NCI-H1048 (cell line): ENCODE measurements around the gene ST6GALNAC5.

ENCODE experiments used
- DNase-seq: peaks from one replicate; lab custom pipeline; 2025; lab: John Stamatoyannopoulos, UW

ST6GALNAC5 gene

GRCh38 chr1:77047978-77048614 is 180.8 kb downstream of the ST6GALNAC5 start:
- DNase-seq: no peak

- DNase-seq: no peak
These were observed 181.3 kb downstream of the ST6GALNAC5 start for GRCh38 chr1:77048615-77049005.

GRCh38 chr1:77051425-77051824 is 184.1 kb downstream of the ST6GALNAC5 start:
- no peak for DNase-seq

GRCh38 chr1:77056525-77056924 is 189.2 kb downstream of the ST6GALNAC5 start:
- DNase-seq: no peak

DNA sequence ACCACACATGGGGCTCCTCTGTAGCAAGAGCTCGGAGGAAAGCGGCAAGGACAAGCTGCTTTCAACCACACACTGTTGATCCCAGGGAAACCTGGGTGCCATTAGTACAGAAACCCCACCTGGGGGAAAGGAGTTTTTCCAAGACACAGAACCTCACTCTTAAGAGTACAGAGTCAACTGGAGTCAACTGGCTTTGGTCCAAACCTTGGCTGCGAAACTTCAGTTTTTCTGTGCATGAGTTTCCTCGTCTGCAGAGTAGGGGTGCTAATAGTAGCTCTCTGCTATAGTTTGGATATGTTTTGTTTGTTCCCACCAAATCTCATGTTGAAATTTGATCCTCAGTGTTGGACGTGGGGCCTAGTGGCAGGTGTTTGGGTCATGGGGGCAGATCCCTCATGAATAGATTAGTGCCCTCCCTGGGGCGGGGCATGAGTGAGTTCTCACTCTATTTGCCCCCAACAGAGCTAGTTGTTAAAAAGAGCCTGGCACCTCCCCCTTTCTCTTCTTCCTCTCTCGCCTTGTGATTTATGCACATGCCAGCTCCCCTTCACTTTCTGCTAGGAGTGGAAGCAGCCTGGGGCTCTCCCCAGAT is 190.8 kb downstream of the ST6GALNAC5 start:
- no peak for DNase-seq

DNA sequence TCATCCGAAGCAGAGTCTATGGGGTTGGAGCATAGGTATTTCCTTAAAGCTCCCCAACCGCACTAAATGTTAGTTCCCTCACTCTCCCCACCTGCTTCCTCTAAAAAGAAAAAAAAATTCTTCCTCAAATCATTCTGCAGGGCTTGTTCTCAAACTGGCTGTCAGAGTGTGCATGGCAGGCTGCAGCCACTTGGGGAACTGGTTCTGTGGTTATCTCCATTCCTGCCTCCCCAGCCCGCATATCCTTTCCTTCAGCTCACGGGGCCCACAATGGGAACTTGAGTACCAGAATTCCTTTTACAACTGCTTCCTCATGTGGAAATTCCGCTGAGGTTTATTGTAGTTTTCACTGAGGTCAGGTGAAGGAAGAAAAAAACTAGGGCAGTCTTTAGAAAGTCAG is 192.7 kb downstream of the ST6GALNAC5 start:
- DNase-seq: no peak

- no peak for DNase-seq
These were observed 193.9 kb downstream of the ST6GALNAC5 start for GRCh38 chr1:77061162-77061561.

- no peak for DNase-seq
These were observed 195.8 kb downstream of the ST6GALNAC5 start for GRCh38 chr1:77063118-77063517.

DNA sequence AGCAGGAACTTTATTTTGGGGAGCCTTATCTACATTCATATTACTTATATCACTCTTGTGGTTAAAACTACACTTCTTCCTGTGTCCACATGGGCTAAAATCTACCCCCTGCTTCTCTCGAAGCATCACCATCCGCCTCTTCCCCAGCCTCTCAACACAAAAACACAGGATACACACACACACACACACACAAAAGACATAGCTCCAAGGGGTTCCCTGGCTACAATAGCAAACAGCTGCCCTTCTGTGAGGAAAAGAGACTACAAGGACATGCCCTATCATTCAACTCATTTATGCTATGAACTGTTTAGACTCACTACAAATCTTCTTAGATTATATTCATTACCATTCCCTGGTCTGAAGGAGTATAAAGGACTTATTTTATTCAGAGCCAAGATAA is 197.0 kb downstream of the ST6GALNAC5 start:
- DNase-seq: no peak

GRCh38 chr1:77065693-77066342 is 198.5 kb downstream of the ST6GALNAC5 start:
- DNase-seq: no peak

DNA sequence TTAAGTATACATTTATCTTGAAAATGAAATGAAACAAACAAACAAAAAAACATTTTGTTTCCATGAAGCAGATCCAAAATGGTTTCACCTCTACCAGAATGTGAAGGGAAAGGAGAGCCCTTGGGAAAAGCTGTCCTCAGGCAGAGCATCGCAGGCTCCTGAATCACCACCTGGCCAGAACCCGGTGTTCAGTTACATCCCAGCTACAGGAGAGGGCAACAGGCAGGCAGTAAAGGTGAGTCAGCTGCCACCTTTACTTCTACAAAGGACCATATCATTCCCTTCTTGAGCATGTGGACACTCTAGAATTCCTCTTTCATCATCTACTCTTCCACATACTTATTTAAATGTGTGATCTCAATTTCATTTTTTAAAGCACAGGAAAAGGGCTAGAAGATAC is 200.7 kb downstream of the ST6GALNAC5 start:
- no peak for DNase-seq

GRCh38 chr1:77076759-77077158 is 209.5 kb downstream of the ST6GALNAC5 start:
- DNase-seq: no peak

DNA sequence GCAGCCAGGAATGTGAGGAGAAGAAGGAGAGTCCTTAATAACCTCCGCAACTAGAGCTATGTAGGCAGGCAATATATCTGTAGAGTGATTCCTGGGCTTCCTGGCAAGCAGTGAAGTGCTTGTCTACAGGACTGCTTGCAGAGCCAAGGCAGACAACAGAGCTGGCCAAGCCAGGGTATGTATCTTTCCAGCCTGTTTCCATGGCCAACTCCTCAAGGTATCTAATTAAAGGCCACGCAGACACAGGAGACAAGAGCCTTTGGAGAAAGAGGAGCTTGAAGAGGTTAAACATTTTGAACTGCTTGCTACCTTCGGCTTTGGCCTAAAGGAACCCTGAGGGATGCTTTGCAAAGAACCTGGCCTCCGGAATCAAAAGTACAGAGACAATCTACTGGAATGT is 214.6 kb downstream of the ST6GALNAC5 start:
- no peak for DNase-seq

DNA sequence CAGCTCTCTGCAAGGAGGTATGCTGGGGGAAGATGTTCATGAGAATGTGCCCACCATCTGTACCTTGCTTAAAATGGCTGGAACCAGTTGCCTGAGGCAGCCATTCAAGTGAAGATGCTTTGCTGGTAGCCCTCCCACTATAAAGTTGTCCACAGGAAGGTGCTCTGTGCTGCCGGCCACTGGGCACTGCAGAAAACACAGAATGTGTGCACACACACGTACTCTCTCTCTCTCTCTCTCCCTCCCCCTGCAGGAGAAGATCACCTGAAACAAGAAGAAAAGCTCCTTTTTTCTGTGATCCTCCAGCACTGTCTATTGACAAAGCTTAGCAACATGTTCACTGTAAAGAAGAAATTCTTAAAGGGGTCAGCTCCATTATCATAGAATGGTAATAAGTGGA is 217.2 kb downstream of the ST6GALNAC5 start:
- DNase-seq: no peak

GRCh38 chr1:77085109-77085508 is 217.8 kb downstream of the ST6GALNAC5 start:
- DNase-seq: no peak

DNA sequence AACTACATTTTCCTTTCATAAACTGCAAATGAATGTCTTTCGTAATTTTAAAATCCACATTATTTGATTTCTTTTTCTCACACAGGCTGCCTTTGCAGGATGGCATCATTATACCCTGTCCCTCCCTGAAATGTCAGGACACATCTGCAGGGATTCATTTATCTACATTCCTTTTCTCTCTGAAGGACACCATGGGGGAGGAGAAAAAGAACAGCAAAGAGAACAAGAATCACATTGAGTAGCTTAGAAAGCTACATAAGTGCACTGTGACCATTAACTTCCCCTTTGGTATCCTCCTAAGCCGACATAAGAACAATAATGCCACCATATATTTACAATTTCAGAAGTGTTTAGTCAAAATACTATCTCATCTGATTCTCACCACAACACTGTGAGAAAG is 222.5 kb downstream of the ST6GALNAC5 start:
- no peak for DNase-seq

GRCh38 chr1:77095236-77095635 is 228.0 kb downstream of the ST6GALNAC5 start:
- DNase-seq: no peak

DNA sequence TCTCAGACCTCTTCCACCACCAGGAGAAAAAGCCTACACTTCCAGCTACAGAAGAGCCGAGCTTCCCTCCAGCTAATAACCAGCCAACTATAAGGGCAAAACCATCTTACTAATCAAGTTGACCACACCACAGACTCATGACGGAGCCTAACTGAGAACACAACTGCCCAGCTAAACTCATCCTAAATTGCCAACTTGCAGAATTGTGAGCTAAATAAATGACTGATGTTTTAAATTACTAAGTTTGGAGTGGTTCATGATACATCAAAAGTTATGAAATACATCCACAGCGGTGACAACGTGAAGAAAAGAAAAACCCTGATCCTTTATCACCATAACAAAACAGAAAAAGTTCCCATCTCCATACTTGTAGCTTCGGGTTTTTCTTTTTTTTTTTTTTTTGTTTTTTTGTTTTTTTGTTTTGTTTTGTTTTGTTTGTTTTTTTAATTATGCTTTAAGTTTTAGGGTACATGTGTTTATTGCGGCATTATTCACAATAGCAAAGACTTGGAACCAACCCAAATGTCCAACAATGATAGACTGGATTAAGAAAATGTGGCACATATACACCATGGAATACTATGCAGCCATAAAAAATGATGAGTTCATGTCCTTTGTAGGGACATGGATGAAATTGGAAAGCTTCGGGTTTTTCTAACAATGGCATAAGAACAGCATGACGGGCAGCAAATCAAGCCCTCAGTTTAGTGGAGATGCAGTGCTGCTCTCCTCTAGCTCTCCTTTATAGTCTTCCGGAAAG is 229.4 kb downstream of the ST6GALNAC5 start:
- DNase-seq: no peak

- no peak for DNase-seq
These were observed 233.6 kb downstream of the ST6GALNAC5 start for GRCh38 chr1:77100875-77101274.

DNA sequence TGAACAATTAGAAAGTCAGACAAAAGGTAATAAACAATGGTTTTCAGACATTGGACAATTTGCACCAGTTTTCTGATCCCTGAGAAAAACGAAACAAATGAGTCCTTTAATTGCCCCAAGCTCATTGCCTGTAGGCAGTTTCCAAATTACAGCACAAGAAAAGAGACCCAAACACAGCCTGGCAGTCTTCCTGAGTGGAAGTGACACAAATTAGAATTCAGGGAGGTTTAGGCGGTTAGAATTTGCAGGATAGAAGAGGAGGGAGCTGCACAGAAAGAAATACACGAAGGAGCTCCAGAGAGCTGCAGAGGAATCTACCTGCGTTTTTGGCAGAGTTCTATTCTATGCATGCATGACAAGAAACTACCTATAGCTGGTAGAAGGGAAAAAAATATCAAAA is 236.2 kb downstream of the ST6GALNAC5 start:
- no peak for DNase-seq

DNA sequence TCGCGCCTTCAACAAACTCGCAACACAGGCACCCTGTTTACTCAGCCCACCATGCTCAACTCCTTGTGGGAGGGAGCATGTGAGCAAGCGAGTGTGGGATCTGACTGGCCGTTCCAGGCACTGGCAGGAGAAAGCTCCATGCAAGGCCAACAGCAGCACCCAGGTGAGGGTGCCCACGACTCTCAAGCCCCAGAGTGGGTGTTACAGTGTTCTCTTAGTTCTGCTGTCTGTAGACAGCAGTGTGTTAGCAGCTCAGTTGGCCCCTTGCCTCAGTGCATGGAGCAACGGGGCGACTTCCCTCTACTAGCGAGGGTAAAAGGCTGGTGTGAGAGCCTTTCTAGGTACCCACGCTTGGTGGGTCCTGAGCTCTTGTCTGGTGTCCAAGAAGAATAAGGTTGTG is 237.4 kb downstream of the ST6GALNAC5 start:
- no peak for DNase-seq
